Measurements from ENCODE around the gene AARS2.
"Not testable (repeated sequence)": the region's sequence is repeated elsewhere in the genome, so short reads cannot be mapped to it uniquely, and the experiment has no call there.

AARS2 gene

GRCh38 chr6:44335631-44336030 is 22.5 kb upstream of the AARS2 start:
- no peaks in the 10 kb centered on the region for H3K9me3 ChIP-seq
- TF ChIP-seq CTCF (IDR thresholded peaks at IDR 0.05), result no peak
- peaks cover 13% of the 10 kb centered on the region for H3K27me3 ChIP-seq
- no peaks in the 10 kb centered on the region for H3K36me3 ChIP-seq
- H3K4me1 ChIP-seq (ENCODE audit: control insufficient read depth in 1 of 2, insufficient read depth in 1 of 2, low read depth in 1 of 2, low read length in 1 of 2), result peaks cover 23 to 25% of the 10 kb centered on the region in 2 experiments
- no peak overlapping the region for H3K27ac ChIP-seq
- no peak overlapping the region for H3K4me3 ChIP-seq (ENCODE audit: low read depth in 1 of 2, low read length in 1 of 2)

- H3K4me1 ChIP-seq (ENCODE audit: control insufficient read depth in 1 of 2, insufficient read depth in 1 of 2, low read depth in 1 of 2, low read length in 1 of 2), result peaks cover 23 to 25% of the 10 kb centered on the region in 2 experiments
- peaks cover 17% of the 10 kb centered on the region for H3K27me3 ChIP-seq
- H3K36me3 ChIP-seq, result no peaks in the 10 kb centered on the region
- no peaks in the 10 kb centered on the region for H3K9me3 ChIP-seq
- TF ChIP-seq CTCF (IDR thresholded peaks at IDR 0.05), result no peak
- peak overlapping the region; percentile 84 for H3K27ac ChIP-seq
- peak overlapping the region; percentile 12 to 31 for H3K4me3 ChIP-seq (ENCODE audit: low read depth in 1 of 2, low read length in 1 of 2)
These were observed 20.8 kb upstream of the AARS2 start for GRCh38 chr6:44333942-44334341.

- peak overlapping the region; percentile 12 to 31 for H3K4me3 ChIP-seq (ENCODE audit: low read depth in 1 of 2, low read length in 1 of 2)
- peak overlapping the region; percentile 84 for H3K27ac ChIP-seq
- no peaks in the 10 kb centered on the region for H3K9me3 ChIP-seq
- peaks cover 20% of the 10 kb centered on the region for H3K27me3 ChIP-seq
- H3K4me1 ChIP-seq (ENCODE audit: control insufficient read depth in 1 of 2, insufficient read depth in 1 of 2, low read depth in 1 of 2, low read length in 1 of 2), result peaks cover 23 to 25% of the 10 kb centered on the region in 2 experiments
- no peak for TF ChIP-seq CTCF (IDR thresholded peaks at IDR 0.05)
- no peaks in the 10 kb centered on the region for H3K36me3 ChIP-seq
These were observed 20.2 kb upstream of the AARS2 start for GRCh38 chr6:44333273-44333919.

- Histone ChIP-seq H3K36me3 (no peaks in the 10 kb centered on the region), H3K4me3 (ENCODE audit: low read depth in 1 of 2, low read length in 1 of 2) (no peak overlapping the region), H3K27ac (peak overlapping the region; percentile 84), H3K9me3 (no peaks in the 10 kb centered on the region), H3K27me3 (peaks cover 29% of the 10 kb centered on the region), H3K4me1 (ENCODE audit: control insufficient read depth in 1 of 2, insufficient read depth in 1 of 2, low read depth in 1 of 2, low read length in 1 of 2) (peaks cover 23 to 25% of the 10 kb centered on the region in 2 experiments)
- TF ChIP-seq CTCF (IDR thresholded peaks at IDR 0.05), result no peak
These were observed 19.4 kb upstream of the AARS2 start for GRCh38 chr6:44332585-44332984.

- no peak for TF ChIP-seq CTCF (IDR thresholded peaks at IDR 0.05)
- Histone ChIP-seq H3K27ac (no peak overlapping the region), H3K36me3 (no peaks in the 10 kb centered on the region), H3K4me1 (ENCODE audit: control insufficient read depth in 1 of 2, insufficient read depth in 1 of 2, low read depth in 1 of 2, low read length in 1 of 2) (peaks cover 23 to 25% of the 10 kb centered on the region in 2 experiments), H3K4me3 (ENCODE audit: low read depth in 1 of 2, low read length in 1 of 2) (no peak overlapping the region), H3K9me3 (no peaks in the 10 kb centered on the region), H3K27me3 (peaks cover 41% of the 10 kb centered on the region)
These were observed 16.7 kb upstream of the AARS2 start for GRCh38 chr6:44329858-44330257.

GRCh38 chr6:44328203-44328602 is 15.1 kb upstream of the AARS2 start:
- H3K27ac ChIP-seq; H3K9me3 ChIP-seq; H3K4me1 ChIP-seq (ENCODE audit: control insufficient read depth in 1 of 2, insufficient read depth in 1 of 2, low read depth in 1 of 2, low read length in 1 of 2); H3K4me3 ChIP-seq (ENCODE audit: low read depth in 1 of 2, low read length in 1 of 2); H3K36me3 ChIP-seq: not testable (repeated sequence)
- H3K27me3 ChIP-seq, result peaks cover 41% of the 10 kb centered on the region

All from neutrophil (primary cell).